HEK293 (cell line): ENCODE data around the gene ATOH7.
A peak's percentile ranks its signal among the peaks of the same experiment; 100 is the strongest.

Source experiments
- CTCF ChIA-PET: fragments of 350-600 bp; formaldehyde crosslinking; extraction: SDS; loops from one replicate; lab custom pipeline; 2021; ENCODE audit warnings: antibody characterized with exemption; lab: Yijun Ruan, JAX
- POLR2A ChIA-PET: fragments of 300-600 bp; formaldehyde crosslinking; extraction: SDS; loops from one replicate; lab custom pipeline; 2020; ENCODE audit warnings: antibody characterized with exemption, inconsistent platforms; lab: Yijun Ruan, JAX
- H3K27ac ChIP-seq: fragments of 200-500 bp; sonication (Bioruptor generic); 2 replicates; pipeline ENCODE4 v1.5.1; 2014; ENCODE audit warnings: low read depth, low read length, control low read depth, inconsistent platforms; ENCODE audit errors: extremely low read depth
- H3K36me3 ChIP-seq, 2 experiments: fragments of 200-500 bp in 1 of 2; sonication (Bioruptor generic) in 1 of 2; 1 replicate in 1 of 2; 2 replicates in 1 of 2; pipeline ENCODE4 v1.5.1; 2014 to 2017; ENCODE audit warnings: inconsistent platforms in 2 of 2, low read length in 2 of 2; ENCODE audit not compliant: control insufficient read depth in 2 of 2, insufficient read depth in 1 of 2
- H3K4me1 ChIP-seq: fragments of 200-500 bp; sonication (Bioruptor generic); 2 replicates; pipeline ENCODE4 v1.5.1; 2014; ENCODE audit warnings: mild to moderate bottlenecking, low read length, inconsistent platforms; ENCODE audit not compliant: control insufficient read depth, insufficient read depth
- H3K4me3 ChIP-seq: 2 replicates; pipeline ENCODE4 v1.5.1; 2011; ENCODE audit warnings: low read depth, mild to moderate bottlenecking, control low read depth, low read length, moderate library complexity
- H3K9me3 ChIP-seq: fragments of 200-500 bp; sonication (Bioruptor generic); 2 replicates; pipeline ENCODE4 v1.5.1; 2014; ENCODE audit warnings: low read depth, low read length, inconsistent platforms; ENCODE audit not compliant: control insufficient read depth, insufficient read depth
- EGR2 ChIP-seq: fragments of 450-650 bp; formaldehyde crosslinking; IDR thresholded peaks from 2 replicates; pipeline ENCODE4 v1.5.1; 2016; ENCODE audit warnings: low read depth, missing biosample characterization, missing genetic modification characterization
- GLI4 ChIP-seq: fragments of 450-650 bp; formaldehyde crosslinking; IDR thresholded peaks from 2 replicates; pipeline ENCODE4 v1.5.1; 2016; ENCODE audit warnings: missing biosample characterization, missing genetic modification characterization
- KLF7 ChIP-seq: fragments of 450-650 bp; formaldehyde crosslinking; IDR thresholded peaks from 2 replicates; pipeline ENCODE4 v1.5.1; 2016; ENCODE audit warnings: missing biosample characterization, missing genetic modification characterization, borderline replicate concordance
- MYNN ChIP-seq: fragments of 450-650 bp; formaldehyde crosslinking; IDR thresholded peaks from 2 replicates; pipeline ENCODE4 v1.5.1; 2016; ENCODE audit warnings: missing biosample characterization, missing genetic modification characterization, borderline replicate concordance
- SCRT2 ChIP-seq: fragments of 450-650 bp; formaldehyde crosslinking; IDR thresholded peaks from 2 replicates; pipeline ENCODE4 v1.5.1; 2016; ENCODE audit warnings: missing biosample characterization, missing genetic modification characterization
- SP3 ChIP-seq: fragments of 450-650 bp; formaldehyde crosslinking; IDR thresholded peaks from 2 replicates; pipeline ENCODE4 v1.5.1; 2016; ENCODE audit warnings: missing biosample characterization, missing genetic modification characterization
- TRIM28 ChIP-seq: IDR thresholded peaks from 2 replicates; pipeline ENCODE4 v1.6.1; 2011; ENCODE audit warnings: low read length, control low read depth, borderline replicate concordance
- ZBTB21 ChIP-seq: fragments of 450-650 bp; formaldehyde crosslinking; IDR thresholded peaks from 2 replicates; pipeline ENCODE4 v1.5.1; 2017; ENCODE audit warnings: missing biosample characterization, missing genetic modification characterization
- ZFHX2 ChIP-seq: fragments of 450-650 bp; formaldehyde crosslinking; conservative IDR thresholded peaks from 2 replicates; pipeline ENCODE4 v1.5.1; 2016; ENCODE audit warnings: missing biosample characterization, missing genetic modification characterization
- ZNF19 ChIP-seq: fragments of 450-650 bp; formaldehyde crosslinking; IDR thresholded peaks from 2 replicates; pipeline ENCODE4; 2016; ENCODE audit warnings: missing biosample characterization, missing genetic modification characterization, low read depth
- ZNF2 ChIP-seq: fragments of 450-650 bp; formaldehyde crosslinking; IDR thresholded peaks from 2 replicates; pipeline ENCODE4 v1.5.1; 2016; ENCODE audit warnings: missing biosample characterization, missing genetic modification characterization
- ZNF239 ChIP-seq: fragments of 450-650 bp; formaldehyde crosslinking; IDR thresholded peaks from 2 replicates; pipeline ENCODE4 v1.5.1; 2016; ENCODE audit warnings: missing biosample characterization, missing genetic modification characterization
- ZNF354C ChIP-seq: fragments of 450-650 bp; formaldehyde crosslinking; IDR thresholded peaks from 2 replicates; pipeline ENCODE4 v1.5.1; 2016; ENCODE audit warnings: missing biosample characterization, missing genetic modification characterization, low read depth, borderline replicate concordance
- ZNF394 ChIP-seq: fragments of 450-650 bp; formaldehyde crosslinking; IDR thresholded peaks from 2 replicates; pipeline ENCODE4 v1.5.1; 2016; ENCODE audit warnings: missing biosample characterization, missing genetic modification characterization, mild to moderate bottlenecking, moderate library complexity, borderline replicate concordance
- ZNF433 ChIP-seq: fragments of 450-650 bp; formaldehyde crosslinking; IDR thresholded peaks from 2 replicates; pipeline ENCODE4 v1.5.1; 2016; ENCODE audit warnings: missing biosample characterization, missing genetic modification characterization, low read depth
- ZNF510 ChIP-seq: fragments of 450-650 bp; formaldehyde crosslinking; IDR thresholded peaks from 2 replicates; pipeline ENCODE4 v1.5.1; 2018; ENCODE audit warnings: mild to moderate bottlenecking, missing genetic modification characterization, missing biosample characterization; ENCODE audit not compliant: insufficient replicate concordance
- ZNF529 ChIP-seq: fragments of 450-650 bp; formaldehyde crosslinking; IDR thresholded peaks from 2 replicates; pipeline ENCODE4 v1.5.1; 2017; ENCODE audit warnings: missing genetic modification characterization, missing biosample characterization; ENCODE audit not compliant: insufficient replicate concordance
- ZNF548 ChIP-seq: fragments of 450-650 bp; formaldehyde crosslinking; IDR thresholded peaks from 2 replicates; pipeline ENCODE4 v1.5.1; 2016; ENCODE audit warnings: missing biosample characterization, missing genetic modification characterization
- ZNF660 ChIP-seq: fragments of 450-650 bp; IDR thresholded peaks from 2 replicates; pipeline ENCODE4 v1.5.1; 2018; ENCODE audit warnings: missing biosample characterization, mild to moderate bottlenecking, missing genetic modification characterization
- ZNF830 ChIP-seq: fragments of 450-650 bp; IDR thresholded peaks from 2 replicates; pipeline ENCODE4 v1.5.0; 2018; ENCODE audit warnings: missing biosample characterization, missing genetic modification characterization, low read depth, mild to moderate bottlenecking, moderate library complexity
- TF ChIP-seq, protein P1 (sequence below): fragments of 450-650 bp; formaldehyde crosslinking; IDR thresholded peaks from 2 replicates; pipeline ENCODE4 v1.5.1; 2016; ENCODE audit warnings: missing biosample characterization, missing genetic modification characterization
- TF ChIP-seq, protein P2 (sequence below): fragments of 450-650 bp; formaldehyde crosslinking; IDR thresholded peaks from 2 replicates; pipeline ENCODE4 v1.5.1; 2016; ENCODE audit warnings: missing biosample characterization, missing genetic modification characterization

ATOH7 gene

DNA sequence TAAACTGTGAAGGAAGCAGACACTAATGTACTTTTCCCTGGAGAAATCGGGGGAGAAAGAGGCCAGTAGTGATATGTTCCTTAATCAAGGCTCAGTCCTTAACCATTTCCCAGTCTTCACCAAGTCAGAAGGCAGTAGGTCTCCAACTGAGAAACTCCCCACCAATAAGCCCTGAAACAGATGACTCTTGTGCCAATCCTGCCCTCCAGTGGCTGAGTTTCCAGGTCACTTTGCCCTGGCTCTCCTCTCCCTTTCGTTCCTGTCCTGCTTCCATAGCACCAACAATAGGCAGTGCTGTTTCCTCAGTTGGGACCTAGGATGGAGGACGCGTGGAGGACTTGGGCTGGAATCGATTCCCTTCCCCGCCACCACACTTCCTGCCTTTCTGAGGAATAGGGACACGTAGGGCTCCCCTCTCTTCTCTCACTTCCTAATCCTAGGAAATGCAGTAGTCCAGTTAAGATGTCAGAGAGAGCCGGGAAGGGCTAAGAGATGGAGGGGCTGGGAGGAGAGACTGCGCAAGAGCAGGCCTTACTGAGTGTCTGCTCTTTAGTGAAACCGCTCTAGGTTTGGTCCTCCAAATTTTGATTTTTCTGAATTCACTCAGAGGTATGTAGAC, 23.4 kb downstream of the ATOH7 start (continued):
- TF ChIP-seq ZNF510 (no peak), ZNF2 (tag by site-specific recombination) (peak; percentile 80), ZNF19 (tag by site-specific recombination) (no peak), KLF7 (no peak), ZNF660 (tag by site-specific recombination) (peak; percentile 28; the same call in 1 of the 2 replicates), ZNF239 (tag by site-specific recombination) (no peak)
- TF ChIP-seq, protein P1, sequence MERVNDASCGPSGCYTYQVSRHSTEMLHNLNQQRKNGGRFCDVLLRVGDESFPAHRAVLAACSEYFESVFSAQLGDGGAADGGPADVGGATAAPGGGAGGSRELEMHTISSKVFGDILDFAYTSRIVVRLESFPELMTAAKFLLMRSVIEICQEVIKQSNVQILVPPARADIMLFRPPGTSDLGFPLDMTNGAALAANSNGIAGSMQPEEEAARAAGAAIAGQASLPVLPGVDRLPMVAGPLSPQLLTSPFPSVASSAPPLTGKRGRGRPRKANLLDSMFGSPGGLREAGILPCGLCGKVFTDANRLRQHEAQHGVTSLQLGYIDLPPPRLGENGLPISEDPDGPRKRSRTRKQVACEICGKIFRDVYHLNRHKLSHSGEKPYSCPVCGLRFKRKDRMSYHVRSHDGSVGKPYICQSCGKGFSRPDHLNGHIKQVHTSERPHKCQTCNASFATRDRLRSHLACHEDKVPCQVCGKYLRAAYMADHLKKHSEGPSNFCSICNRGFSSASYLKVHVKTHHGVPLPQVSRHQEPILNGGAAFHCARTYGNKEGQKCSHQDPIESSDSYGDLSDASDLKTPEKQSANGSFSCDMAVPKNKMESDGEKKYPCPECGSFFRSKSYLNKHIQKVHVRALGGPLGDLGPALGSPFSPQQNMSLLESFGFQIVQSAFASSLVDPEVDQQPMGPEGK (tag by site-specific recombination): peak; percentile 42; the same call in 1 of the 2 replicates

DNA sequence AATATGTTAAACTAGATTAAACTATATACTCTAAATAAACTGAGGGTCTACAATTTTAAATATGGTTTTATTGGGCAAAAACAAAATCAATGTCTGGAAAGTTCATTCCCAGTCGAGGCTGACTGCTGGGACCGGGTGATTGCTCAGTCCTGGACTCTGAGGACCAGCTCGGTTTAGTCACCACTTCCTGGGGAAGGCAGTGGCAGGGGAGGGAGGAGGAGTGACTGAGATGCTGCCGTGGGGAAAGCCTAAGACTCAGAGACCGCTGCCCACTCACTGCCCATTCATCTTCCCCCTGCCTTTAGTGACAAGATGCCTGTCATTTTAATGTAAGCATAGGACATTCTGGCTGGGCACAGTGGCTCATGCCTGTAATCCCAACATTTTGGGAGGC, 29.0 kb downstream of the ATOH7 start:
- ChIA-PET CTCF (interaction anchor here (0.5 to 2.3 kb wide), 8 partner anchors 9 to 346 kb away, joined by 3 to 15 read pairs (median 4); no protein-coding TSS in a partner anchor), POLR2A (no interaction called here)
- TF ChIP-seq EGR2 (tag by site-specific recombination): no peak
- 0 out of 2 replicates have a peak, but pooled peaks have one; percentile 14 for TF ChIP-seq ZFHX2 (tag by site-specific recombination)
- TF ChIP-seq ZNF830: no peak
- TF ChIP-seq SP3 (tag by site-specific recombination): no peak
- no peak for TF ChIP-seq MYNN (tag by site-specific recombination)
- no peak for TF ChIP-seq GLI4 (tag by site-specific recombination)
- TF ChIP-seq, protein P2, sequence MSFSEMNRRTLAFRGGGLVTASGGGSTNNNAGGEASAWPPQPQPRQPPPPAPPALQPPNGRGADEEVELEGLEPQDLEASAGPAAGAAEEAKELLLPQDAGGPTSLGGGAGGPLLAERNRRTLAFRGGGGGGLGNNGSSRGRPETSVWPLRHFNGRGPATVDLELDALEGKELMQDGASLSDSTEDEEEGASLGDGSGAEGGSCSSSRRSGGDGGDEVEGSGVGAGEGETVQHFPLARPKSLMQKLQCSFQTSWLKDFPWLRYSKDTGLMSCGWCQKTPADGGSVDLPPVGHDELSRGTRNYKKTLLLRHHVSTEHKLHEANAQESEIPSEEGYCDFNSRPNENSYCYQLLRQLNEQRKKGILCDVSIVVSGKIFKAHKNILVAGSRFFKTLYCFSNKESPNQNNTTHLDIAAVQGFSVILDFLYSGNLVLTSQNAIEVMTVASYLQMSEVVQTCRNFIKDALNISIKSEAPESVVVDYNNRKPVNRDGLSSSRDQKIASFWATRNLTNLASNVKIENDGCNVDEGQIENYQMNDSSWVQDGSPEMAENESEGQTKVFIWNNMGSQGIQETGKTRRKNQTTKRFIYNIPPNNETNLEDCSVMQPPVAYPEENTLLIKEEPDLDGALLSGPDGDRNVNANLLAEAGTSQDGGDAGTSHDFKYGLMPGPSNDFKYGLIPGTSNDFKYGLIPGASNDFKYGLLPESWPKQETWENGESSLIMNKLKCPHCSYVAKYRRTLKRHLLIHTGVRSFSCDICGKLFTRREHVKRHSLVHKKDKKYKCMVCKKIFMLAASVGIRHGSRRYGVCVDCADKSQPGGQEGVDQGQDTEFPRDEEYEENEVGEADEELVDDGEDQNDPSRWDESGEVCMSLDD (tag by site-specific recombination): no peak
- no peak for TF ChIP-seq ZNF529
- TF ChIP-seq ZNF354C (tag by site-specific recombination): no peak
- no peaks in the 10 kb centered on the region for H3K9me3 ChIP-seq
- H3K36me3 ChIP-seq: no peaks in the 10 kb centered on the region
- H3K27ac ChIP-seq: no peak overlapping the region
- H3K4me3 ChIP-seq: no peak overlapping the region
- H3K4me1 ChIP-seq: no peaks in the 10 kb centered on the region

DNA sequence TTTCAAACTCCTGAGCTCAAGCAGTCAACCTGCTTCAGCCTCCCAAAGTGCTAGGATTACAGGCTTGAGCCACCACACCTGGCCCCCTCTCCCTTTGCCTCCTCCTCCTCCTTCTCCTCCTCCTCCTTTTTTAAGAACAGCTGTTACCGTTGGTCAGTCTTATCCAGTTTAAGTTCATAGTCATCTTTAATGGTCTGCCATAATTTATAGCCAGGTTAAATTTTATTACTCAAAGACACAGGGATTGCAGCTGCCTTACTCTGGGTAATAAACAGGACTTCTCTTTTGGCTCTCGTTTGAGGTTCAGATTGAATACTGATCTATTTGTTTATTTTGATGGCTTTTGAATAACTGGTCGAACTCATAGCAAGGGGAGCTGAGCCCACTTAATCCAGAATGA, 35.2 kb downstream of the ATOH7 start:
- Histone ChIP-seq H3K4me3 (no peak overlapping the region), H3K36me3 (no peaks in the 10 kb centered on the region), H3K4me1 (no peaks in the 10 kb centered on the region), H3K27ac (no peak overlapping the region), H3K9me3 (no peaks in the 10 kb centered on the region)
- ChIA-PET CTCF (interaction anchor here (0.7 to 1.6 kb wide), 4 partner anchors 13 to 315 kb away, joined by 3 to 6 read pairs (median 4); no protein-coding TSS in a partner anchor), POLR2A (no interaction called here)
- no peak for TF ChIP-seq ZBTB21 (tag by site-specific recombination)
- TF ChIP-seq TRIM28: no peak
- TF ChIP-seq ZNF548 (tag by site-specific recombination): no peak
- no peak for TF ChIP-seq ZNF394
- no peak for TF ChIP-seq ZNF433
- no peak for TF ChIP-seq SCRT2 (tag by site-specific recombination)
